GM12878 (cell line): Measurements from ENCODE around the gene GNAO1. TPM values are rescaled to one million over a fixed set of nuclear protein-coding genes. Genes with fewer than 3 reads are reported as not detected.

Source experiments
- ATAC-seq: fragments of 200-7000 bp; cut with Tn5 transposase; 3 replicates; pipeline ENCODE4 v1.9.1; 2020; ENCODE audit warnings: mild to moderate bottlenecking, moderate library complexity
- BruUV-seq: library from RNA; stranded (reverse); fragments of 400-500 nt; replicated peaks from 2 replicates; lab custom pipeline; 2021; lab: Mats Ljungman, UMichigan
- CTCF ChIA-PET: fragments of 300-600 bp; sonication (Branson Sonifier 250); formaldehyde crosslinking; extraction: SDS; loops from one replicate; lab custom pipeline; 2021; ENCODE audit warnings: inconsistent platforms; lab: Yijun Ruan, JAX
- POLR2A ChIA-PET: fragments of 350-600 bp; formaldehyde crosslinking; extraction: SDS; loops from one replicate; lab custom pipeline; 2021; ENCODE audit warnings: inconsistent platforms; lab: Charles Lee
- RAD21 ChIA-PET: fragments of 300-600 bp; sonication (Branson Sonifier 250); formaldehyde crosslinking; loops from one replicate; lab custom pipeline; 2023; ENCODE audit warnings: antibody characterized with exemption; ENCODE audit not compliant: unreplicated experiment; lab: Charles Lee
- SMC1A ChIA-PET: fragments of 300-600 bp; sonication (Branson Sonifier 250); formaldehyde crosslinking; loops from one replicate; lab custom pipeline; 2023; ENCODE audit not compliant: unreplicated experiment, uncharacterized antibody; lab: Charles Lee
- DNase-seq: peaks from one replicate; pipeline ENCODE4 v3.0.0-alpha.2; 2011; ENCODE audit warnings: low read depth, low spot score
- FAIRE-seq: peaks from 3 replicates; lab custom pipeline; 2011; peaks lifted over from hg19 to GRCh38; lab: Jason Lieb, UNC
- H2AFZ ChIP-seq: 2 replicates; pipeline ENCODE4 v1.6.0; 2011; ENCODE audit warnings: low read depth, low read length, control low read depth; ENCODE audit not compliant: control insufficient read depth
- H3K27ac ChIP-seq: 2 replicates; pipeline ENCODE4 v1.5.1; 2011; ENCODE audit warnings: control low read depth; ENCODE audit not compliant: control insufficient read depth, insufficient read depth
- H3K27me3 ChIP-seq, 2 experiments: replicated peaks in 1 of 2; 2 replicates each; pipeline versions ENCODE4 v1.6.0 to v1.6.1; 2011; ENCODE audit warnings: low read length in 1 of 2; ENCODE audit not compliant: control insufficient read depth in 2 of 2, insufficient read depth in 2 of 2
- H3K36me3 ChIP-seq, 2 experiments: 2 replicates each; pipeline ENCODE4 v1.5.1; 2011; ENCODE audit warnings: low read length in 1 of 2; ENCODE audit not compliant: control insufficient read depth in 2 of 2, insufficient read depth in 2 of 2
- H3K4me1 ChIP-seq: 2 replicates; pipeline ENCODE4 v1.6.1; 2011; ENCODE audit warnings: mild to moderate bottlenecking, low read length, moderate library complexity, mixed read lengths; ENCODE audit not compliant: control insufficient read depth, insufficient read depth
- H3K4me2 ChIP-seq: 2 replicates; pipeline ENCODE4 v1.6.0; 2011; ENCODE audit warnings: control low read depth; ENCODE audit not compliant: control insufficient read depth, insufficient read depth
- H3K4me3 ChIP-seq: fragments of 200-600 bp; sonication (generic); 2 replicates; pipeline ENCODE4 v1.5.1; 2016
- H3K79me2 ChIP-seq: 2 replicates; pipeline ENCODE4 v1.6.0; 2011; ENCODE audit warnings: low read length; ENCODE audit not compliant: control insufficient read depth, insufficient read depth
- H3K9ac ChIP-seq: 2 replicates; pipeline ENCODE4 v1.8.0; 2011; ENCODE audit warnings: low read length, control low read depth, mixed read lengths; ENCODE audit not compliant: control insufficient read depth, insufficient read depth
- H3K9me3 ChIP-seq: replicated peaks from 3 replicates; pipeline ENCODE4 v1.5.1; 2011; ENCODE audit warnings: mild to moderate bottlenecking, low read length; ENCODE audit not compliant: control insufficient read depth, insufficient read depth
- H4K20me1 ChIP-seq: 2 replicates; pipeline ENCODE4 v1.6.0; 2011; ENCODE audit not compliant: control insufficient read depth, insufficient read depth
- FOXK2 ChIP-seq: fragments of 450-650 bp; IDR thresholded peaks from 2 replicates; pipeline ENCODE4 v1.6.1; 2017; ENCODE audit warnings: mild to moderate bottlenecking, moderate library complexity
- IRF3 ChIP-seq: fragments of 450-650 bp; IDR thresholded peaks from 2 replicates; pipeline ENCODE4 v1.6.1; 2014; ENCODE audit warnings: mild to moderate bottlenecking
- SMC3 ChIP-seq: IDR thresholded peaks from 2 replicates; pipeline ENCODE4 v1.6.1; 2011; ENCODE audit warnings: low read length, improper control_type of control experiment, borderline replicate concordance
- ZNF687 ChIP-seq: fragments of 450-650 bp; IDR thresholded peaks from 2 replicates; pipeline ENCODE4 v1.6.1; 2017; ENCODE audit warnings: mild to moderate bottlenecking, moderate library complexity
- WGBS: methylation state at CpG from one replicate; pipeline ENCODE4 v1.1.6; 2016; ENCODE audit warnings: low lambda C conversion rate; ENCODE audit not compliant: insufficient replicate concordance, insufficient coverage; ENCODE audit errors: missing lambda C conversion rate; 5-methylcytosine and 5-hydroxymethylcytosine counted together
- in situ Hi-C: fragments of 300-500 bp; cut with MboI; formaldehyde crosslinking; loops from 9 replicates; pipeline ENCODE4 v1.14.3; 2018; ENCODE audit warnings: mixed read lengths
- intact Hi-C: fragments of 100-400 bp; cut with micrococcal nuclease; formaldehyde crosslinking; loops from one replicate; pipeline ENCODE4 v1.14.2; 2022; ENCODE audit not compliant: unreplicated experiment
- polyA plus RNA-seq, 11 experiments: library from polyadenylated mRNA; depleted of rRNA in 4 of 11; unstranded in 6 of 11; stranded (reverse) in 5 of 11; fragments of >200 nt; fragmentation: Nextera tagmentation in 4 of 11; fragmentation: Illumina TruSeq in 1 of 11; extraction: Ambion mirVana in 4 of 11; extraction: Trizol in 1 of 11; gene quantifications; 1 replicate in 1 of 11; 2 replicates in 10 of 11; pipeline versions ENCODE4 v1.2.1 to v1.2.3, GENCODE V29; 2011 to 2016; ENCODE audit warnings: inconsistent platforms in 2 of 11, missing spikeins in 2 of 11, low read depth in 1 of 11
- total RNA-seq, 4 experiments: library from RNA; depleted of rRNA in 3 of 4; stranded (reverse); fragments of >200 nt in 3 of 4; fragmentation: Illumina TruSeq in 1 of 4; extraction: Trizol in 1 of 4; gene quantifications; 2 replicates each; pipeline versions ENCODE4 v1.2.1 to v1.2.3, GENCODE V29; 2013 to 2021

GNAO1 gene
- total and polyA plus RNA-seq, 10 of the 15 experiments (the other 5 are each of a cell fraction or from before 2014, with no cell fraction given): 0.05 to 0.28 (median 0.14) TPM; not detected in 6

GRCh38 chr16:56384074-56384721 is 192.9 kb downstream of the GNAO1 start:
- Histone ChIP-seq H3K4me3 (no peak overlapping the region), H3K4me2 (no peak overlapping the region), H3K36me3 (peaks cover 8 to 41% of the 10 kb centered on the region in 2 experiments), H3K4me1 (no peaks in the 10 kb centered on the region), H3K27ac (no peak overlapping the region), H3K79me2 (no peaks in the 10 kb centered on the region), H4K20me1 (no peaks in the 10 kb centered on the region), H3K9me3 (peaks cover 9% of the 10 kb centered on the region), H2AFZ (no peak overlapping the region), H3K27me3 (no peaks in the 10 kb centered on the region), H3K9ac (no peak overlapping the region)
- no TSS peak for BruUV-seq
- intact Hi-C loops: no loop called here
- TF ChIP-seq FOXK2 (no peak), SMC3 (no peak), IRF3 (no peak), ZNF687 (no peak)
- 98% methylated on average over 4 of the region's 4 CpGs for WGBS
- FAIRE-seq (no peak), DNase-seq (no peak), ATAC-seq (no peak)
- in situ Hi-C loops: no loop called here
- ChIA-PET CTCF (interaction anchor here (1.6 kb wide), 1 partner anchor 28 kb away, joined by 3 read pairs; no protein-coding TSS in a partner anchor), RAD21 (no interaction called here), POLR2A (no interaction called here), SMC1A (no interaction called here)
